Fibroblast of villous mesenchyme (primary cell): ENCODE data around the gene DHRS3. TPM values are rescaled to one million over a fixed set of nuclear protein-coding genes. Genes with fewer than 3 reads are reported as not detected.

Source experiments
- DNase-seq: peaks from one replicate; pipeline ENCODE4 v3.0.0-alpha.2; 2010; ENCODE audit warnings: low read depth
- H3K4me3 ChIP-seq: 2 replicates; pipeline ENCODE4 v1.5.1; 2011; ENCODE audit warnings: low read depth, mild to moderate bottlenecking, low read length
- total RNA-seq: library from RNA; depleted of rRNA; stranded (reverse); fragments of >200 nt; gene quantifications from 2 replicates; pipeline ENCODE4 v1.2.3, GENCODE V29; 2012
- TF ChIP-seq, protein P1 (sequence below): IDR thresholded peaks from 2 replicates; pipeline ENCODE4 v1.5.1; 2012; ENCODE audit warnings: low read depth, mild to moderate bottlenecking, low read length; ENCODE audit not compliant: insufficient read depth

Gene DHRS3
- total RNA-seq, 1 donor, result 137 TPM

DNA sequence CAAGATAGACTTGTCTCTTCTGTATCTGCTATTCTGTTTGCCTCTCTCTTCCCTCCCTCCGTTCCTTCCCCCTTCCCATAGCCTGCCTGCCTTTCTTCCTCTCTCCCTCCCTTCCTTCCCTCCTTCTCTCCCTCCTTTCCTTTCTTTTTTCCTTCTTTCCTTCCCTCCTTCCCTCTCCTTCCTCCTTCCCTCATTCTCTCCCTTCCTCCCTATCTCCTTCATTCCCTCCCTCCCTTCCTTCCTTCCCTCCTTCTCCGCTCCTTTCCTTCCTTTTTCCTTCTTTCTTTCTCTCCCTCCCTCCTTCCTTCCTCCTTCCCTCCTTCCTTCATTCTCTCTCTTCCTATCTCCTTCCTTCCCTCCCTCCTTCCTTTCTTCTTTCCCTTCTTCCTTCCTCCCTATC is 26.8 kb upstream of the DHRS3 start:
- no peak overlapping the region for H3K4me3 ChIP-seq
- TF ChIP-seq, protein P1, sequence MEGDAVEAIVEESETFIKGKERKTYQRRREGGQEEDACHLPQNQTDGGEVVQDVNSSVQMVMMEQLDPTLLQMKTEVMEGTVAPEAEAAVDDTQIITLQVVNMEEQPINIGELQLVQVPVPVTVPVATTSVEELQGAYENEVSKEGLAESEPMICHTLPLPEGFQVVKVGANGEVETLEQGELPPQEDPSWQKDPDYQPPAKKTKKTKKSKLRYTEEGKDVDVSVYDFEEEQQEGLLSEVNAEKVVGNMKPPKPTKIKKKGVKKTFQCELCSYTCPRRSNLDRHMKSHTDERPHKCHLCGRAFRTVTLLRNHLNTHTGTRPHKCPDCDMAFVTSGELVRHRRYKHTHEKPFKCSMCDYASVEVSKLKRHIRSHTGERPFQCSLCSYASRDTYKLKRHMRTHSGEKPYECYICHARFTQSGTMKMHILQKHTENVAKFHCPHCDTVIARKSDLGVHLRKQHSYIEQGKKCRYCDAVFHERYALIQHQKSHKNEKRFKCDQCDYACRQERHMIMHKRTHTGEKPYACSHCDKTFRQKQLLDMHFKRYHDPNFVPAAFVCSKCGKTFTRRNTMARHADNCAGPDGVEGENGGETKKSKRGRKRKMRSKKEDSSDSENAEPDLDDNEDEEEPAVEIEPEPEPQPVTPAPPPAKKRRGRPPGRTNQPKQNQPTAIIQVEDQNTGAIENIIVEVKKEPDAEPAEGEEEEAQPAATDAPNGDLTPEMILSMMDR, result no peak

DNA sequence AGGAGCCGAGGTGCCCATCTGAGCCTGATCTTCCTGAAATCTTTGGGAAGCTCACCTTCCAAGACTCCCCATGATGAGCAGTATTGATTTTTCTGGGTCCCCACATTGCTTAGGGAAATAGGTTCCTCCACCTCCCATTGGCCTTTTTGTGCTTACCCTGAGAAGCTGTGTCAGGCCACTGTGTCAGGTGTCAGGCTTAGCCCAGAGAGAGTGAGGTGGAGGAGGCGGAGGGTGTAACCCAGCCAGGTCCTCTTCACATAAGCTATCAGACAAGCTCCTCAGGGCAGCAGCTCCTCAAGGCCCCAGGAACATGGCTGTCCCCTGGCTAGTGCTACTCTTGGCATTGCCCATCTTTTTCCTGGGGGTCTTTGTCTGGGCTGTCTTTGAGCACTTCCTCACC is 26.2 kb upstream of the DHRS3 start:
- no peak for DNase-seq
- no peak overlapping the region for H3K4me3 ChIP-seq
- TF ChIP-seq, protein P1, result no peak

More for the DNA sequence above, 26.8 kb upstream of the DHRS3 start:
- no peak for DNase-seq

DNA sequence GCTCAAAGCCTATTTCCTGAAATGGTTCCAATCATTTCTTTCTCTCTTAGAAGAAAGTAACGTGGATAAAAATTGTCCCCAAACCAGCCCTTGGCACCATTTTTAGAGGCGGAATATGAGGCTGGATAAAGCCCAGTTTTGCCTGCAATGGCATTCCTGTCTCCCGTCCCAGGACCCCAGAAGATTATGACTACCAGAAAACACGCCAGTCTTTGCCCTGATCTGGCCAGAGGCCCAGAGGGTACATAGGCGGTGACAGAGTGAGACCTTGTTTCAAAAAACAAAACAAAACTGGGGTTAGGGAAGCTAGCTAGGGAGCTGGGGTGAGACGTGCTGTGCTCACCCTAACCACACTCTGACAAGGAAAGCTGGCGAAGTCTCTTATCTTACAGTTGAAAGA is 25.8 kb upstream of the DHRS3 start, which contains the start of gene AADACL4:
TSS of gene AADACL4 (plus strand) at position 301 of the 400 bp plus-strand sequence. CDS start 462 bp downstream, outside the sequence.
- H3K4me3 ChIP-seq, result no peak within 1 kb of the TSS
- DNase-seq, result no peak
- TF ChIP-seq, protein P1, result no peak

DNA sequence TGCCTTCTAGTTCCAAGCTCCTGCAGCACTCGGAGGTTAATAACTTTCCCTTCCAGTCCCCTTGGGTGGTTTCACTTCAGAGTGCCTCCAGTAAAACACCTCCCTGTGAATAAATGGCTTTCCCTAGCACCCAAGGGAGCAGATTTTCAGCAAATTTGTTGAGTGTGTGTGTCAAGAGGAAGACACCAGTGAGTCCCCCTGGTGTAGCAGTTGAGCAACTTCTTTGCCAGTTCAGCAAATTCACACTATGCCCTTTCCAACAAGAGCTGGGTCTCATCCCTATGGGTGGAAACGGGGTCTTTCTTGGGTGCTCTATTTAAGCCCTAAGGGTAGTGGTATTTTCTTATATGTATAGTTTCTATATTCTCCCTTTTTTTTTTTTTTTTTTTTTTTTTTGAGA is 25.1 kb upstream of the DHRS3 start:
- DNase-seq, result no peak
- H3K4me3 ChIP-seq, result no peak overlapping the region
- TF ChIP-seq, protein P1, result no peak

DNA sequence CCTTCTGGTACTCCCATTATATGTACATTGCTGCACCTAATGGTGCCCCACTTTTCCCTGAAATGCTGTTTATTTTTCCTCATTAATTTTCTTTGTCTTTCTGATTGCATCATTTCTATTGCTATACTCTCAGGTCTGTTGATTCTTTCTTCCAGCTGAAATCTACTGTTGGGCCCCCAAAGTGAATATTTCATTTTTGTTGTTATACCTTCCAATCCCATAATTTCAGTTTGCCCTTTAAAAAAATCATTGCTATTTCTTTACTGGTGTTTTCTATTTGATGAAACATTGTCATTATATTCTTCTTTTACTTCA is 22.9 kb upstream of the DHRS3 start:
- DNase-seq, result no peak
- TF ChIP-seq, protein P1, result no peak
- no peak overlapping the region for H3K4me3 ChIP-seq

DNA sequence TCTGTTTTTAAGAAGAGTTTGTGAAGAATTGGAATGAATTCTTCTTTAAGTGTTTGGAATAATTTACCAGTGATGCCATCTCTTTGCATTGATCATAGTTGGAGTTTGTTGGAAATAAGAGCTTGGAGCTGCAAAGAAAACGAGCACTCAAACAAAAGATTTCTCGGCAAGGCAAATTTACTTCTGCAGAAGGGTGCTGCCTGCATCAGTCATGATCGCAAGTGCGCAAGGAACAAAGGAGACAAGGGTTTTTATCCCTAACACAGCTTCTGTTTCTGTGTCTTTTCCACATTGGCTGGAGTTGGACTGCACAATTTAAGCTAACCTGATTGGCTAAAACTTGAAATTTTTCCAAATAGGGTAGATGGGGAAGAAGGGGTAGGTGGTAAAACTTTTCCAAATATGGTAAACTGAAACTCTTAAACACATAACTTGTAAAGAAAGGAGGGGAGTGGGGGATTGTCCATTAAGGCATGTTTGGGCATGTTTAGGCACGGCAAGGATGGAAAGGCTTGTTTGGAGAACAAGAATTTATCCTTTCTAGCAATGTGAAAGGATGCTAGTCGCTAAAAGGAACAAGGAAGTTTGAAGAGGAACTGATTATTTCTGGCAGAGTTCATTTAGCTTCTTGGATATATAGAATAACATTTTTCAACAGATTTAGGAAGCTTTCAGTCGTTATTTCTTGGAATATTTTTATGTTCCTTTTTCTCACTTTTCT is 22.4 kb upstream of the DHRS3 start:
- no peak overlapping the region for H3K4me3 ChIP-seq
- no peak for DNase-seq
- TF ChIP-seq, protein P1, result no peak

DNA sequence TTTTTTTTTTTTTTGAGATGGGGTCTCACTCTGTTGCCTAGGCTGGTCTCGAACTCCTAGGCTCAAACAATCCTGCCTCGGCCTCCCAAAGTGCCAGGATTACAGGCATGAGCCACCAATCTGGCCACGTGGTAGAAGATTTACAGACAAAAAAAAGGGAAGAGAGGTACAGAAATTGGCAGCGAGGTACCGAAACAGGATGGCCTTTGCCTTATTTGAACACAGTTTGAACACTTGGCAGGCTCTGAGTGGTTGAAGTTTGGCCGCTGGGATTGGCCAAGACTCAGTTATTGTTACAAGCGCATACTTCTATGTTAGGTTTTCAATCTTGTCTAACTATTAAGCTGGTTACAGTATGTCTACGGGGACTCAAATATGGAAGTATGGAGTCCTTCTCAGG is 19.7 kb upstream of the DHRS3 start:
- H3K4me3 ChIP-seq, result no peak overlapping the region
- DNase-seq, result no peak
- TF ChIP-seq, protein P1, result no peak
